Fibroblast of the conjunctiva (primary cell): Measurements from ENCODE around the gene SDCCAG8.

Experiments used
- DNase-seq: peaks from one replicate; pipeline ENCODE4 v3.0.0-alpha.2; 2010; ENCODE audit warnings: low read depth

The SDCCAG8 gene

GRCh38 chr1:243421784-243422183 is 165.9 kb downstream of the SDCCAG8 start:
- DNase-seq = peak; percentile 30

- DNase-seq = no peak
These were observed 166.5 kb downstream of the SDCCAG8 start for GRCh38 chr1:243422362-243422761.

GRCh38 chr1:243428084-243428483 is 172.2 kb downstream of the SDCCAG8 start:
- DNase-seq = no peak

- DNase-seq = no peak
These were observed 172.9 kb downstream of the SDCCAG8 start for GRCh38 chr1:243428617-243429342.

GRCh38 chr1:243431591-243431990 is 175.8 kb downstream of the SDCCAG8 start:
- no peak for DNase-seq

- DNase-seq = no peak
These were observed 176.3 kb downstream of the SDCCAG8 start for GRCh38 chr1:243432136-243432535.

- no peak for DNase-seq
These were observed 178.0 kb downstream of the SDCCAG8 start for GRCh38 chr1:243433737-243434370.

GRCh38 chr1:243434594-243434993 is 178.8 kb downstream of the SDCCAG8 start:
- no peak for DNase-seq

GRCh38 chr1:243435836-243436235 is 180.0 kb downstream of the SDCCAG8 start:
- no peak for DNase-seq

GRCh38 chr1:243438146-243438545 is 182.3 kb downstream of the SDCCAG8 start:
- DNase-seq = no peak

- DNase-seq = no peak
These were observed 183.0 kb downstream of the SDCCAG8 start for GRCh38 chr1:243438815-243439214.

- DNase-seq = no peak
These were observed 184.6 kb downstream of the SDCCAG8 start for GRCh38 chr1:243440406-243440805.

GRCh38 chr1:243441601-243442000 is 185.8 kb downstream of the SDCCAG8 start:
- DNase-seq = no peak

GRCh38 chr1:243443557-243443956 is 187.7 kb downstream of the SDCCAG8 start:
- DNase-seq = no peak

- no peak for DNase-seq
These were observed 191.5 kb downstream of the SDCCAG8 start for GRCh38 chr1:243447347-243447746.

- no peak for DNase-seq
These were observed 192.0 kb downstream of the SDCCAG8 start for GRCh38 chr1:243447844-243448243.

- no peak for DNase-seq
These were observed 193.5 kb downstream of the SDCCAG8 start for GRCh38 chr1:243449373-243449772.

- DNase-seq = no peak
These were observed 196.3 kb downstream of the SDCCAG8 start for GRCh38 chr1:243452092-243452491.

- DNase-seq = no peak
These were observed 198.6 kb downstream of the SDCCAG8 start for GRCh38 chr1:243454328-243454997.

GRCh38 chr1:243455760-243456651 is 200.2 kb downstream of the SDCCAG8 start:
- no peak for DNase-seq

- DNase-seq = no peak
These were observed 201.6 kb downstream of the SDCCAG8 start for GRCh38 chr1:243457363-243457982.

GRCh38 chr1:243459059-243459458 is 203.2 kb downstream of the SDCCAG8 start:
- no peak for DNase-seq
